Stimulated activated CD4-positive, alpha-beta T cell treated with anti-CD3 and anti-CD28 coated beads, Interleukin-12 subunit alpha, Interleukin-12 subunit beta, amount 100 ng/mL, for 4 hours (primary cell): ENCODE measurements around the gene HS2ST1.
"Not testable (repeated sequence)": the region's sequence is repeated elsewhere in the genome, so short reads cannot be mapped to it uniquely, and the experiment has no call there.

Experiments
- DNase-seq: peaks from one replicate; pipeline ENCODE4 v3.0.0-alpha.2; 2020

The HS2ST1 gene

GRCh38 chr1:86926883-86927282 is 12.4 kb downstream of the HS2ST1 start:
- DNase-seq = no peak

- DNase-seq = no peak
Observed at GRCh38 chr1:86928819-86929218, 14.4 kb downstream of the HS2ST1 start.

GRCh38 chr1:86933051-86933450 is 18.6 kb downstream of the HS2ST1 start:
- DNase-seq = no peak

GRCh38 chr1:86933562-86934377 is 19.3 kb downstream of the HS2ST1 start:
- DNase-seq = no peak

- DNase-seq = no peak
Observed at GRCh38 chr1:86938450-86938849, 24.0 kb downstream of the HS2ST1 start.

GRCh38 chr1:86938855-86939254 is 24.4 kb downstream of the HS2ST1 start:
- DNase-seq = no peak

GRCh38 chr1:86939406-86939805 is 25.0 kb downstream of the HS2ST1 start:
- no peak for DNase-seq

GRCh38 chr1:86940599-86940998 is 26.2 kb downstream of the HS2ST1 start:
- no peak for DNase-seq

- no peak for DNase-seq
Observed at GRCh38 chr1:86942042-86942441, 27.6 kb downstream of the HS2ST1 start.

- DNase-seq = no peak
Observed at GRCh38 chr1:86942743-86943142, 28.3 kb downstream of the HS2ST1 start.

GRCh38 chr1:86948212-86948611 is 33.8 kb downstream of the HS2ST1 start:
- no peak for DNase-seq

- DNase-seq = no peak
Observed at GRCh38 chr1:86950712-86951419, 36.4 kb downstream of the HS2ST1 start.

GRCh38 chr1:86951430-86951829 is 37.0 kb downstream of the HS2ST1 start:
- no peak for DNase-seq

GRCh38 chr1:86953167-86953566 is 38.7 kb downstream of the HS2ST1 start:
- DNase-seq = no peak

- DNase-seq = no peak
Observed at GRCh38 chr1:86955678-86956077, 41.2 kb downstream of the HS2ST1 start.

- no peak for DNase-seq
Observed at GRCh38 chr1:86956221-86956620, 41.8 kb downstream of the HS2ST1 start.

- DNase-seq = no peak
Observed at GRCh38 chr1:86957221-86957620, 42.8 kb downstream of the HS2ST1 start.

- no peak for DNase-seq
Observed at GRCh38 chr1:86960548-86960947, 46.1 kb downstream of the HS2ST1 start.

- not testable (repeated sequence) for DNase-seq
Observed at GRCh38 chr1:86963841-86964240, 49.4 kb downstream of the HS2ST1 start.

- DNase-seq = no peak
Observed at GRCh38 chr1:86965012-86965826, 50.8 kb downstream of the HS2ST1 start.

GRCh38 chr1:86965827-86966182 is 51.4 kb downstream of the HS2ST1 start:
- no peak for DNase-seq

- no peak for DNase-seq
Observed at GRCh38 chr1:86970938-86971337, 56.5 kb downstream of the HS2ST1 start.

GRCh38 chr1:86971778-86972177 is 57.3 kb downstream of the HS2ST1 start:
- no peak for DNase-seq

- DNase-seq = no peak
Observed at GRCh38 chr1:86972262-86972661, 57.8 kb downstream of the HS2ST1 start.
